K562 (cell line): Measurements from ENCODE around the gene TMEM131L. TPM values are rescaled to one million over a fixed set of nuclear protein-coding genes. Genes with fewer than 3 reads are reported as not detected.

Experiments
- ATAC-seq: fragments of 200-7000 bp; cut with Tn5 transposase; 3 replicates; pipeline ENCODE4 v1.9.1; 2020; ENCODE audit warnings: moderate library complexity
- BruUV-seq: library from RNA; stranded (reverse); fragments of 400-500 nt; replicated peaks from 2 replicates; lab custom pipeline; 2021; lab: Mats Ljungman, UMichigan
- CTCF ChIA-PET: fragments of 300-600 bp; formaldehyde crosslinking; extraction: SDS; loops from one replicate; lab custom pipeline; 2021; ENCODE audit warnings: low intra/inter-chr PET ratio; lab: Yijun Ruan, JAX
- POLR2A ChIA-PET: fragments of 300-600, 350-650 bp; sonication (Branson Sonifier 250); formaldehyde crosslinking; extraction: SDS; loops from one replicate; lab custom pipeline; 2021; ENCODE audit warnings: antibody characterized with exemption, inconsistent platforms; lab: Yijun Ruan, JAX
- DNase-seq, 4 experiments: peaks; one replicate each; pipeline versions ENCODE4 v3.0.0 to v3.0.0-alpha.2; 2011 to 2018; ENCODE audit warnings: low spot score in 3 of 4, mixed read lengths in 3 of 4; ENCODE audit errors: extremely low read depth in 1 of 4
- FAIRE-seq: peaks from 2 replicates; lab custom pipeline; 2011; peaks lifted over from hg19 to GRCh38; lab: Jason Lieb, UNC
- H2AFZ ChIP-seq: 2 replicates; pipeline ENCODE4 v1.6.0; 2011; ENCODE audit warnings: low read depth, low read length, control low read depth, inconsistent platforms
- H3K27ac ChIP-seq: fragments of 200-600 bp; 3 replicates; pipeline ENCODE4 v1.8.0; 2011; ENCODE audit warnings: low read depth, mild to moderate bottlenecking, control low read depth, inconsistent platforms, low read length, moderate library complexity, mixed read lengths; ENCODE audit errors: extremely low read depth
- H3K27me3 ChIP-seq, 2 experiments: fragments of 300-600 bp in 1 of 2; 2 replicates in 1 of 2; 3 replicates in 1 of 2; pipeline versions ENCODE4 v1.6.0 to v1.8.0; 2011; ENCODE audit warnings: inconsistent platforms in 2 of 2, low read length in 2 of 2, mild to moderate bottlenecking in 1 of 2, mixed read lengths in 1 of 2, moderate library complexity in 1 of 2; ENCODE audit not compliant: control insufficient read depth in 2 of 2, insufficient read depth in 2 of 2
- H3K36me3 ChIP-seq: fragments of 300-600 bp; 3 replicates; pipeline ENCODE4 v1.8.0; 2011; ENCODE audit warnings: mild to moderate bottlenecking, low read length, inconsistent platforms; ENCODE audit not compliant: control insufficient read depth, insufficient read depth
- H3K4me1 ChIP-seq, 2 experiments: fragments of 200-600 bp in 1 of 2; replicated peaks in 1 of 2; 2 replicates in 1 of 2; 3 replicates in 1 of 2; pipeline versions ENCODE4 v1.5.1 to v1.8.0; 2011; ENCODE audit warnings: inconsistent platforms in 2 of 2, low read length in 2 of 2, mild to moderate bottlenecking in 1 of 2, mixed read lengths in 1 of 2, moderate library complexity in 1 of 2; ENCODE audit not compliant: control insufficient read depth in 2 of 2, insufficient read depth in 2 of 2
- H3K4me2 ChIP-seq: 2 replicates; pipeline ENCODE4 v1.6.1; 2011; ENCODE audit warnings: low read length, control low read depth, inconsistent platforms, mixed read lengths; ENCODE audit not compliant: insufficient read depth
- H3K4me3 ChIP-seq: fragments of 200-600 bp; sonication (generic), shearing (Covaris generic); 2 replicates; pipeline ENCODE4 v1.5.1; 2016; ENCODE audit warnings: control low read depth, inconsistent platforms
- H3K79me2 ChIP-seq: fragments of 200-600 bp; 3 replicates; pipeline ENCODE4 v1.8.0; 2011; ENCODE audit warnings: low read length, inconsistent platforms; ENCODE audit not compliant: control insufficient read depth, insufficient read depth
- H3K9ac ChIP-seq, 2 experiments: 2 replicates each; pipeline versions ENCODE4 v1.6.0 to v1.6.1; 2011; ENCODE audit warnings: low read depth in 2 of 2, low read length in 2 of 2, control low read depth in 1 of 2, inconsistent platforms in 1 of 2, mild to moderate bottlenecking in 1 of 2, mixed read lengths in 1 of 2; ENCODE audit not compliant: insufficient read depth in 1 of 2
- H3K9me1 ChIP-seq: one replicate; pipeline ENCODE4 v1.6.0; 2011; ENCODE audit warnings: inconsistent platforms, mild to moderate bottlenecking, low read length, moderate library complexity; ENCODE audit not compliant: control insufficient read depth, insufficient read depth
- H3K9me3 ChIP-seq: replicated peaks from 2 replicates; pipeline ENCODE4 v1.5.1; 2011; ENCODE audit warnings: low read depth, low read length, inconsistent platforms; ENCODE audit not compliant: control insufficient read depth, insufficient read depth
- H4K20me1 ChIP-seq: replicated peaks from 2 replicates; pipeline ENCODE4 v1.6.1; 2011; ENCODE audit warnings: low read length, inconsistent platforms, mixed read lengths; ENCODE audit not compliant: control insufficient read depth, insufficient read depth
- RHOXF2B ChIP-seq: fragments of 250-450 bp; sonication (Bioruptor Pico); conservative IDR thresholded peaks from 2 replicates; pipeline ENCODE4 v1.5.1; 2021
- WGBS: fragments of 100-300 bp; shearing (Covaris generic); methylation state at CpG from one replicate; pipeline ENCODE4 v1.1.6; 2016; ENCODE audit warnings: low coverage, mixed read lengths; ENCODE audit not compliant: insufficient coverage; ENCODE audit errors: missing lambda C conversion rate; 5-methylcytosine and 5-hydroxymethylcytosine counted together
- in situ Hi-C: fragments of 300-500 bp; cut with MboI; formaldehyde crosslinking; loops from 4 replicates; pipeline ENCODE4 v1.15.0; 2018; ENCODE audit warnings: inconsistent platforms, mixed read lengths
- intact Hi-C: fragments of 100-400 bp; cut with micrococcal nuclease; formaldehyde crosslinking; loops from 2 replicates; pipeline ENCODE4 v1.14.2; 2022
- polyA plus RNA-seq, 8 experiments: library from polyadenylated mRNA; depleted of rRNA in 4 of 8; stranded (reverse) in 5 of 8; unstranded in 3 of 8; fragments of >200 nt; fragmentation: Nextera tagmentation in 2 of 8; fragmentation: Illumina TruSeq in 1 of 8; extraction: Ambion mirVana in 2 of 8; extraction: Trizol in 1 of 8; gene quantifications; 2 replicates each; pipeline versions ENCODE4 v1.2.1 to v1.2.3, GENCODE V29; 2011 to 2014; ENCODE audit warnings: inconsistent platforms in 1 of 8, missing spikeins in 1 of 8
- total RNA-seq, 7 experiments: library from RNA; depleted of rRNA in 6 of 7; stranded (reverse); fragments of >200 nt in 6 of 7; fragmentation: Illumina TruSeq in 2 of 7; extraction: Trizol in 2 of 7; gene quantifications; 2 replicates each; pipeline versions ENCODE4 v1.2.1 to v1.2.3, GENCODE V29; 2011 to 2021; ENCODE audit warnings: low replicate concordance in 1 of 7
- TF ChIP-seq, protein P1 (sequence below): sonication (generic); formaldehyde crosslinking; IDR thresholded peaks from 2 replicates; pipeline ENCODE4 v1.8.0; 2022; ENCODE audit warnings: mild to moderate bottlenecking, missing genetic modification reagents, borderline replicate concordance
- TF ChIP-seq, protein P2 (sequence below): sonication (generic); IDR thresholded peaks from 2 replicates; pipeline ENCODE4 v1.6.1; 2016

The TMEM131L gene
- total and polyA plus RNA-seq, 9 of the 15 experiments (the other 6 are each of a cell fraction or from before 2014, with no cell fraction given), result 1.2 to 20.8 (median 12.9) TPM

DNA sequence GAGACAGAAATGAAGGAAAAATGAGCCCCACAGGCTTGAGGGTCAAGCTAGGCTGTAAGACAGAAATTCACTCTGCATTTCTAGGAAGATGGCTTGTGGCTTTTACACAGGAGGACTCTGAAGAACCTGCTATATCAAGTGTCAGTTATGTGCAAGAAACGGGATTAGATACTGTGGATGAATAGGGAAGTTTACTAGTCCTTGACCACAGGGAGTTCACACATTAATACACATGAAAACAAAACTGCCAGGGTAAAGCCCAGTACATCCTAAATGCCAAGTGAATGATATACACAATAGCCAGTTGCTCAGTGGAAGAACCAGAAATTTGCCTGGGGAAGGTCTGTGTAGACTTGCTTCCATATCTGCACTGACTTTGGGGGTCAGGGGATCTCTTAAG lies 53.5 kb downstream of the TMEM131L start:
- Histone ChIP-seq H3K4me3 (no peak overlapping the region), H3K27ac (no peak overlapping the region; the same call in 2 of the 3 replicates), H3K9me1 (no peaks in the 10 kb centered on the region), H2AFZ (no peak overlapping the region)
- no peak for FAIRE-seq
- POLR2A ChIA-PET, result interaction anchor here (0.6 to 1.3 kb wide), 3 partner anchors 12 to 20 kb away, joined by 3 read pairs; no protein-coding TSS in a partner anchor
- 5% methylated on average over 1 of the region's 1 CpG for WGBS
- TF ChIP-seq, protein P1, sequence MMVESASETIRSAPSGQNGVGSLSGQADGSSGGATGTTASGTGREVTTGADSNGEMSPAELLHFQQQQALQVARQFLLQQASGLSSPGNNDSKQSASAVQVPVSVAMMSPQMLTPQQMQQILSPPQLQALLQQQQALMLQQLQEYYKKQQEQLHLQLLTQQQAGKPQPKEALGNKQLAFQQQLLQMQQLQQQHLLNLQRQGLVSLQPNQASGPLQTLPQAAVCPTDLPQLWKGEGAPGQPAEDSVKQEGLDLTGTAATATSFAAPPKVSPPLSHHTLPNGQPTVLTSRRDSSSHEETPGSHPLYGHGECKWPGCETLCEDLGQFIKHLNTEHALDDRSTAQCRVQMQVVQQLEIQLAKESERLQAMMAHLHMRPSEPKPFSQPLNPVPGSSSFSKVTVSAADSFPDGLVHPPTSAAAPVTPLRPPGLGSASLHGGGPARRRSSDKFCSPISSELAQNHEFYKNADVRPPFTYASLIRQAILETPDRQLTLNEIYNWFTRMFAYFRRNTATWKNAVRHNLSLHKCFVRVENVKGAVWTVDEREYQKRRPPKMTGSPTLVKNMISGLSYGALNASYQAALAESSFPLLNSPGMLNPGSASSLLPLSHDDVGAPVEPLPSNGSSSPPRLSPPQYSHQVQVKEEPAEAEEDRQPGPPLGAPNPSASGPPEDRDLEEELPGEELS (CRISPR knock-in tag), result no peak
- TF ChIP-seq, protein P2, sequence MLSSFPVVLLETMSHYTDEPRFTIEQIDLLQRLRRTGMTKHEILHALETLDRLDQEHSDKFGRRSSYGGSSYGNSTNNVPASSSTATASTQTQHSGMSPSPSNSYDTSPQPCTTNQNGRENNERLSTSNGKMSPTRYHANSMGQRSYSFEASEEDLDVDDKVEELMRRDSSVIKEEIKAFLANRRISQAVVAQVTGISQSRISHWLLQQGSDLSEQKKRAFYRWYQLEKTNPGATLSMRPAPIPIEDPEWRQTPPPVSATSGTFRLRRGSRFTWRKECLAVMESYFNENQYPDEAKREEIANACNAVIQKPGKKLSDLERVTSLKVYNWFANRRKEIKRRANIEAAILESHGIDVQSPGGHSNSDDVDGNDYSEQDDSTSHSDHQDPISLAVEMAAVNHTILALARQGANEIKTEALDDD, result peak; percentile 66; the same call in 1 of the 2 replicates
- no peak for TF ChIP-seq RHOXF2B
- TF ChIP-seq, all 486 proteins: peak for 1
- intact Hi-C loops (loop anchor here (5.0 kb wide), 1 partner anchor 52 kb away; the partner anchor contains the start of gene TMEM131L), in situ Hi-C loops (no loop called here)
- BruUV-seq, result no TSS peak
- peaks cover 9 to 47% of the 10 kb centered on the region in 2 experiments for H3K4me1 ChIP-seq
- peaks cover 3% of the 10 kb centered on the region; the same call in 2 of the 3 replicates for H3K36me3 ChIP-seq
- no peaks in the 10 kb centered on the region for H3K27me3 ChIP-seq
- H3K9ac ChIP-seq, result no peak overlapping the region
- H3K79me2 ChIP-seq, result peaks cover 48% of the 10 kb centered on the region
- DNase-seq (no peak), ATAC-seq (peak; percentile 7; the same call in 1 of the 3 replicates)
- no peaks in the 10 kb centered on the region for H4K20me1 ChIP-seq
- CTCF ChIA-PET, result no interaction called here
- H3K4me2 ChIP-seq, result 0 out of 2 replicates have a peak overlapping the region, but pooled peaks have one; percentile 16
- no peaks in the 10 kb centered on the region for H3K9me3 ChIP-seq
